ENCODE results near the gene CPNE9. TPM values are rescaled to one million over a fixed set of nuclear protein-coding genes. Genes with fewer than 3 reads are reported as not detected.

CPNE9 gene
- total RNA-seq, 4 donors from 2014 or later = 0.49 to 3.4 (median 2.1) TPM

DNA sequence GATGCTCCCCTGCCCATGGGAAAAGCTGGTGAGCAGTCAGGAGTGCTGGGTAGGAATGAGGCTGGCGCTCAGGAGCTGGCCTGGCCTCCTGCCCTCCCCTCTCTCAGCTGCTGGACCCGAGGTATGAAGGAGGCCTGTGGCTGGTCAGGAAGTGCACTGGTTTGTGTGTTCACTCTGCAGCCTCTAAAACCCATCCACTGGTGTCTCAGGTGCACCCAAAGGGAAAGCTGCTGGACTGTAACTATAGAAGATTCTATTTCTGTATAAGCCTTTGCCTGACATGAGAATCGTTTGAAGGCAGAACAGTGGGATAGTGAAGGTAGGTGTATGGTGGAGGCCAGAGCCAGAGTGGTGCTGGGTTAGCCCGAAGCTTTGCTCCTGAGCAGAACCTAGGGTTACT lies 5.7 kb upstream of the CPNE9 start:
- no peaks in the 10 kb centered on the region for H3K9me3 ChIP-seq
- DNase-seq (ENCODE audit: low spot score in 2 of 2) = no peak
- H3K4me3 ChIP-seq = no peak overlapping the region
- TF ChIP-seq POLR2AphosphoS5 (IDR thresholded peaks at IDR 0.05) = no peak
- no peak for TF ChIP-seq POLR2A (IDR thresholded peaks at IDR 0.05)
- no peak for TF ChIP-seq EP300 (IDR thresholded peaks at IDR 0.05)
- TF ChIP-seq, protein P1, sequence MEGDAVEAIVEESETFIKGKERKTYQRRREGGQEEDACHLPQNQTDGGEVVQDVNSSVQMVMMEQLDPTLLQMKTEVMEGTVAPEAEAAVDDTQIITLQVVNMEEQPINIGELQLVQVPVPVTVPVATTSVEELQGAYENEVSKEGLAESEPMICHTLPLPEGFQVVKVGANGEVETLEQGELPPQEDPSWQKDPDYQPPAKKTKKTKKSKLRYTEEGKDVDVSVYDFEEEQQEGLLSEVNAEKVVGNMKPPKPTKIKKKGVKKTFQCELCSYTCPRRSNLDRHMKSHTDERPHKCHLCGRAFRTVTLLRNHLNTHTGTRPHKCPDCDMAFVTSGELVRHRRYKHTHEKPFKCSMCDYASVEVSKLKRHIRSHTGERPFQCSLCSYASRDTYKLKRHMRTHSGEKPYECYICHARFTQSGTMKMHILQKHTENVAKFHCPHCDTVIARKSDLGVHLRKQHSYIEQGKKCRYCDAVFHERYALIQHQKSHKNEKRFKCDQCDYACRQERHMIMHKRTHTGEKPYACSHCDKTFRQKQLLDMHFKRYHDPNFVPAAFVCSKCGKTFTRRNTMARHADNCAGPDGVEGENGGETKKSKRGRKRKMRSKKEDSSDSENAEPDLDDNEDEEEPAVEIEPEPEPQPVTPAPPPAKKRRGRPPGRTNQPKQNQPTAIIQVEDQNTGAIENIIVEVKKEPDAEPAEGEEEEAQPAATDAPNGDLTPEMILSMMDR (IDR thresholded peaks at IDR 0.05) = no peak
- no peaks in the 10 kb centered on the region for H3K4me1 ChIP-seq
- 84% methylated on average over 4 of the region's 4 CpGs for WGBS
- H3K36me3 ChIP-seq = peaks cover 86% of the 10 kb centered on the region
- H3K27me3 ChIP-seq = no peaks in the 10 kb centered on the region
- no peak overlapping the region for H3K27ac ChIP-seq

DNA sequence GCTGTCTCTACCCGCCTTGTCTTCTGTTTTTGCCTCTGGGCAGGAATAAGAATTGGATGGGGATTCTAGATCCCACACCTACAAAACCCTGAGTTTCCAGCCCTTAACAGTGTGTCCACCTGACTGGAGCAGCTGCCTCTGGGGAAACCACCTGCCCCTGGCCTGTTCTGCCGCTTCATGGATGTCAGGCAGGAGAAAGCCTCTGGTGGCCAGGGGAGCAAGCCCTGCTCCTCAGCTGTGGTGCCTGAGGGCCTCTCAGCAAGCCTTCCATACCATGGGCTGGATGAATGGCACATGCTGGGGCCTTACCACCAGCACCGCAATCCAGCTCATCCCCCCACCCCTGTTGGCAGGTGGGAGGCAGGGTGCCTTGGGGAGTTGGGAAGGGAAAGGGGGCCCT lies 5.3 kb upstream of the CPNE9 start:
- TF ChIP-seq POLR2AphosphoS5 (IDR thresholded peaks at IDR 0.05) (no peak), POLR2A (IDR thresholded peaks at IDR 0.05) (no peak), EP300 (IDR thresholded peaks at IDR 0.05) (no peak)
- TF ChIP-seq, protein P1 (IDR thresholded peaks at IDR 0.05) = no peak
- no peaks in the 10 kb centered on the region for H3K9me3 ChIP-seq
- DNase-seq (ENCODE audit: low spot score in 2 of 2) = no peak
- H3K36me3 ChIP-seq = peaks cover 82% of the 10 kb centered on the region
- peaks cover under 1% of the 10 kb centered on the region for H3K4me1 ChIP-seq
- H3K27ac ChIP-seq = no peak overlapping the region
- no peak overlapping the region for H3K4me3 ChIP-seq
- no peaks in the 10 kb centered on the region for H3K27me3 ChIP-seq
- 89% methylated on average over 3 of the region's 3 CpGs for WGBS

DNA sequence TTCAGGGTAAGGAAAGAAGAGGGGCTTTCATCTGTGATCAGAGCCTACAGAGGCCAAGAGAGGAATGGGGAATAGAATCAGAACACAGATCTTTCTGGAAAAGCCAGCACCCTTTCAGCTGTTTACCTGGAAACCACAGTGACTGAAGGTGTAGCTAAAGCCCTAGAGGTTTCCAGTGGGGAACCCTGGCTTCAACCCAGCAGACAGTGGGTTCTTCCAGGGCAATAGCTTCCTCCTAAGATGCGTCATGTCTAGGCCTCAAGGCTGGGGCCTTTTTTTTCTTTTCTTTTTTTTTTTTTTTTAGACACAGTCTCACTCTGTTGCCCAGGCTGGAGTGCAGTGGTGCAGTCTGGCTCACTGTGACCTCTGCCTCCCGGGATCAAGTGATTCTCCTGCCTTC lies 3.1 kb upstream of the CPNE9 start:
- WGBS = 75% methylated on average over 2 of the region's 2 CpGs
- no peak for TF ChIP-seq POLR2AphosphoS5 (IDR thresholded peaks at IDR 0.05)
- no peak for TF ChIP-seq POLR2A (IDR thresholded peaks at IDR 0.05)
- TF ChIP-seq, protein P1 (IDR thresholded peaks at IDR 0.05) = no peak
- no peak for DNase-seq (ENCODE audit: low spot score in 2 of 2)
- Histone ChIP-seq H3K9me3 (no peaks in the 10 kb centered on the region), H3K27me3 (peaks cover 11% of the 10 kb centered on the region), H3K27ac (no peak overlapping the region), H3K36me3 (peaks cover 60% of the 10 kb centered on the region), H3K4me3 (no peak overlapping the region), H3K4me1 (peaks cover 20% of the 10 kb centered on the region)

DNA sequence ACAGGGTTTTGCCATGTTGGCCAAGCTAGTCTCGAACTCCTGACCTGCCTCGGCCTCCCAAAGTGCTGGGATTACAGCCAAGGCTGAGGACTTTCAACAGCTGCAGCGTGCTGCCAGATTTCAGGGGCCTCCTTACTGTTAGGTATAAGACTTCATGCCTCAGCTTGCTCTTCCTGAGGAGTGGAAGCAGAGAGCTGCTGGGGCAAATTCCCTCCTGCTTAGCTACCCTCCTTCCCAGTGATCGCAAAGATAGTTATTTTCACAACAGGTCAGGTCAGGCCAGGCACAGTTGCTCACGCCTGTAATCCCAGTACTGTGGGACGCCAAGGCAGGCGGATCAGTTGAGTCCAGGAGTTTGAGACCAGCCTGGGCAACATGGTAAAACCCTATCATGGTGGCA lies 2.6 kb upstream of the CPNE9 start:
- H3K9me3 ChIP-seq = no peaks in the 10 kb centered on the region
- H3K4me3 ChIP-seq = no peak overlapping the region
- H3K36me3 ChIP-seq = peaks cover 55% of the 10 kb centered on the region
- no peak for TF ChIP-seq POLR2AphosphoS5 (IDR thresholded peaks at IDR 0.05)
- TF ChIP-seq, protein P1 (IDR thresholded peaks at IDR 0.05) = no peak
- no peak for TF ChIP-seq POLR2A (IDR thresholded peaks at IDR 0.05)
- TF ChIP-seq EP300 (IDR thresholded peaks at IDR 0.05) = no peak
- peaks cover 20% of the 10 kb centered on the region for H3K4me1 ChIP-seq
- WGBS = 68% methylated on average over 7 of the region's 7 CpGs
- H3K27ac ChIP-seq = no peak overlapping the region
- DNase-seq (ENCODE audit: low spot score in 2 of 2) = no peak
- H3K27me3 ChIP-seq = peaks cover 11% of the 10 kb centered on the region

DNA sequence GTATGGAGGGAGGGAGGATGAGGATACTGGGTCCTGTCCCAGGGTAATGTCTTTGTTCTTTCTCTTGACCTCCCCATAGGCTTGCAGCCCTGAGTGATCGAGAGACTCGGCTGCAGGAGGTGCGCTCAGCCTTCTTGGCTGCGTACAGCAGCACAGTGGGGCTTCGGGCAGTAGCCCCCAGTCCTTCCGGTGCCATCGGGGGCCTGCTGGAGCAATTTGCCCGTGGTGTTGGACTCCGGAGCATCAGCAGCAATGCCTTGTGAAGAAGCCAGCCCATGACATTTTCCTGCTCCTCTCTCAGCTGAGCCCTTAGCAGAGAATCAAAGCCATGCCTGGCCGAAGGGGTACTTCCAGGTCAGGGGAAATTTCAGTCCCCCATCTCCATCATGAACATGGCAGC lies 1.9 kb upstream of the CPNE9 start:
- peaks cover 20% of the 10 kb centered on the region for H3K4me1 ChIP-seq
- H3K36me3 ChIP-seq = peaks cover 48% of the 10 kb centered on the region
- WGBS = 95% methylated on average over 4 of the region's 10 CpGs

DNA sequence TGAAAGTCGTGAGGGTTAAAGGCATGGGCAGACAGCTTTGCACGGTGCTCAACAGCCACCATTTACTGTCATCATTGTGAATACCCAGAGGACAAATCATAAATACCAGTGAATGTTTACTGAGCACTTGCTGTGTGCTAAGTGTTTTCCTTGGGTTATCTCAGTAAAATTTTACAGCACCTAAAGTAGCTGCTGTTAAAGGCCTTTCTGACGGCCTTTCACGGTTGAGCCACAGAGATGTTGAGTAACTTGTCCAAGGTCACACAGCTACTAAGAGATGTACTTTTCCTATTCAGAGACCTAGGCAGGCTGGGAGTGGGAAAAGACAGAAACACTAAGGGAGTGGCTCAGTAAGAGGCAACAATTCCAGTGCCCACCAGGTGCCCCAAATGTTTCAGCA lies 393 bp upstream of the CPNE9 start:
- Histone ChIP-seq H3K9me3 (no peaks in the 10 kb centered on the region), H3K36me3 (peaks cover 33% of the 10 kb centered on the region), H3K27me3 (peaks cover 11% of the 10 kb centered on the region), H3K27ac (no peak overlapping the region), H3K4me1 (peaks cover 20% of the 10 kb centered on the region), H3K4me3 (peak overlapping the region; percentile 49)
- DNase-seq (ENCODE audit: low spot score in 2 of 2) = no peak
- 87% methylated on average over 4 of the region's 4 CpGs for WGBS
- TF ChIP-seq POLR2AphosphoS5 (IDR thresholded peaks at IDR 0.05) (no peak), EP300 (IDR thresholded peaks at IDR 0.05) (no peak), POLR2A (IDR thresholded peaks at IDR 0.05) (no peak)
- TF ChIP-seq, protein P1 (IDR thresholded peaks at IDR 0.05) = no peak

More for the DNA sequence above, 1.9 kb upstream of the CPNE9 start:
- Histone ChIP-seq H3K27me3 (peaks cover 11% of the 10 kb centered on the region), H3K4me3 (no peak overlapping the region), H3K9me3 (no peaks in the 10 kb centered on the region), H3K27ac (no peak overlapping the region)
- no peak for DNase-seq (ENCODE audit: low spot score in 2 of 2)
- TF ChIP-seq POLR2A (IDR thresholded peaks at IDR 0.05) = no peak
